ENCODE data around the gene BORCS8. TPM values are rescaled to one million over a fixed set of nuclear protein-coding genes. Genes with fewer than 3 reads are reported as not detected.

Gene BORCS8
- total RNA-seq, 1 donor from 2014 or later: 33.5 TPM

DNA sequence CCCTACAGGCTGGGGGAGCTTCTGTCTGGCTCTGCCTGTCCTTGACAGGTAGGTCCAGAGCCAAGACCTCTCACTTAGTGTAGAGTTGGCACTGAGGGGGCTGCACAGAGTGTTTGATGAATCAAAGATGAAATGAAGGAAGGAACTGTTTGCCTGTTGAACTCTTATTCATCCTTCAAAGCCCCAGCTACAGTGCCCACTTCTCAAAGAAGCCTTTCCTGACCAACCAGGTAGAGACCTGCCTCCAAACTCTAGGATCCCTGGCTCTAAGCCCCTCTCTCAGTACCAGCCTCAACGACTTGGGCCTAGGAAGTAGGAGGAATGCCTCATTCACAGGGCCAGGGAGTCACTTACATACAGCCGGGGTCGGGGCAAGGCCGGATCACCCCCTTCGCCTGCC is 44.6 kb downstream of the BORCS8 start:
- Histone ChIP-seq H3K79me2 (ENCODE audit: insufficient read depth, low read length) (no peaks in the 10 kb centered on the region), H3K4me3 (ENCODE audit: insufficient read depth, low read depth, low read length) (no peak overlapping the region), H3K9me3 (ENCODE audit: insufficient read depth, low read depth, low read length) (no peaks in the 10 kb centered on the region), H3K4me2 (ENCODE audit: low read length) (no peak overlapping the region), H3K4me1 (ENCODE audit: insufficient read depth, low read length) (no peaks in the 10 kb centered on the region), H3K36me3 (ENCODE audit: insufficient read depth, low read length) (no peaks in the 10 kb centered on the region), H3K9ac (ENCODE audit: low read length) (no peak overlapping the region), H2AFZ (ENCODE audit: low read depth, low read length) (no peak overlapping the region), H3K27ac (ENCODE audit: low read depth, low read length) (no peak overlapping the region), H3K27me3 (ENCODE audit: insufficient read depth, low read length) (no peaks in the 10 kb centered on the region), H4K20me1 (ENCODE audit: insufficient read depth, low read length) (no peaks in the 10 kb centered on the region)
- Mint-ChIP-seq H3K4me3 (ENCODE audit: unreplicated experiment) (no peak overlapping the region), H3K9me3 (ENCODE audit: unreplicated experiment) (no peaks in the 10 kb centered on the region), H3K4me1 (ENCODE audit: low read depth, unreplicated experiment) (no peaks in the 10 kb centered on the region), H3K36me3 (ENCODE audit: low read depth, unreplicated experiment) (peaks cover 8% of the 10 kb centered on the region), H3K27ac (ENCODE audit: unreplicated experiment) (no peak overlapping the region), H3K27me3 (ENCODE audit: low read depth, unreplicated experiment) (no peaks in the 10 kb centered on the region)
- FAIRE-seq (no peak), DNase-seq (ENCODE audit: low read depth) (no peak)
- no peak for TF ChIP-seq EZH2 (IDR thresholded peaks at IDR 0.05; ENCODE audit: insufficient read depth, low read length)
- TF ChIP-seq, protein P1, sequence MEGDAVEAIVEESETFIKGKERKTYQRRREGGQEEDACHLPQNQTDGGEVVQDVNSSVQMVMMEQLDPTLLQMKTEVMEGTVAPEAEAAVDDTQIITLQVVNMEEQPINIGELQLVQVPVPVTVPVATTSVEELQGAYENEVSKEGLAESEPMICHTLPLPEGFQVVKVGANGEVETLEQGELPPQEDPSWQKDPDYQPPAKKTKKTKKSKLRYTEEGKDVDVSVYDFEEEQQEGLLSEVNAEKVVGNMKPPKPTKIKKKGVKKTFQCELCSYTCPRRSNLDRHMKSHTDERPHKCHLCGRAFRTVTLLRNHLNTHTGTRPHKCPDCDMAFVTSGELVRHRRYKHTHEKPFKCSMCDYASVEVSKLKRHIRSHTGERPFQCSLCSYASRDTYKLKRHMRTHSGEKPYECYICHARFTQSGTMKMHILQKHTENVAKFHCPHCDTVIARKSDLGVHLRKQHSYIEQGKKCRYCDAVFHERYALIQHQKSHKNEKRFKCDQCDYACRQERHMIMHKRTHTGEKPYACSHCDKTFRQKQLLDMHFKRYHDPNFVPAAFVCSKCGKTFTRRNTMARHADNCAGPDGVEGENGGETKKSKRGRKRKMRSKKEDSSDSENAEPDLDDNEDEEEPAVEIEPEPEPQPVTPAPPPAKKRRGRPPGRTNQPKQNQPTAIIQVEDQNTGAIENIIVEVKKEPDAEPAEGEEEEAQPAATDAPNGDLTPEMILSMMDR (IDR thresholded peaks at IDR 0.05; ENCODE audit: insufficient read depth, low read depth, low read length): no peak

GRCh38 chr19:19146865-19147264 is 45.1 kb downstream of the BORCS8 start:
- no peak for DNase-seq (ENCODE audit: low read depth)
- FAIRE-seq: no peak

More at GRCh38 chr19:19146865-19147264, 45.1 kb downstream of the BORCS8 start:
- Mint-ChIP-seq H3K27ac (ENCODE audit: unreplicated experiment) (no peak overlapping the region), H3K36me3 (ENCODE audit: low read depth, unreplicated experiment) (peaks cover 8% of the 10 kb centered on the region), H3K4me1 (ENCODE audit: low read depth, unreplicated experiment) (no peaks in the 10 kb centered on the region), H3K4me3 (ENCODE audit: unreplicated experiment) (no peak overlapping the region), H3K9me3 (ENCODE audit: unreplicated experiment) (no peaks in the 10 kb centered on the region), H3K27me3 (ENCODE audit: low read depth, unreplicated experiment) (peaks cover 3% of the 10 kb centered on the region)
- H4K20me1 ChIP-seq (ENCODE audit: insufficient read depth, low read length): no peaks in the 10 kb centered on the region
- no peaks in the 10 kb centered on the region for H3K9me3 ChIP-seq (ENCODE audit: insufficient read depth, low read depth, low read length)
- H3K27me3 ChIP-seq (ENCODE audit: insufficient read depth, low read length): no peaks in the 10 kb centered on the region
- no peaks in the 10 kb centered on the region for H3K79me2 ChIP-seq (ENCODE audit: insufficient read depth, low read length)
- no peaks in the 10 kb centered on the region for H3K4me1 ChIP-seq (ENCODE audit: insufficient read depth, low read length)
- no peak overlapping the region for H3K9ac ChIP-seq (ENCODE audit: low read length)
- H2AFZ ChIP-seq (ENCODE audit: low read depth, low read length): no peak overlapping the region
- no peak overlapping the region for H3K4me3 ChIP-seq (ENCODE audit: insufficient read depth, low read depth, low read length)
- no peak overlapping the region for H3K4me2 ChIP-seq (ENCODE audit: low read length)
- no peak for TF ChIP-seq EZH2 (IDR thresholded peaks at IDR 0.05; ENCODE audit: insufficient read depth, low read length)
- TF ChIP-seq, protein P1 (IDR thresholded peaks at IDR 0.05; ENCODE audit: insufficient read depth, low read depth, low read length): no peak
- H3K36me3 ChIP-seq (ENCODE audit: insufficient read depth, low read length): no peaks in the 10 kb centered on the region
- H3K27ac ChIP-seq (ENCODE audit: low read depth, low read length): no peak overlapping the region

Data from astrocyte (in vitro differentiated cells and primary cell).